ENCODE results near the gene FAM168A. TPM values are rescaled to one million over a fixed set of nuclear protein-coding genes. Genes with fewer than 3 reads are reported as not detected.
A peak's percentile ranks its signal among the peaks of the same experiment; 100 is the strongest.

Gene FAM168A
- total RNA-seq, 1 experiment from 2014 or later, result 21.1 TPM

DNA sequence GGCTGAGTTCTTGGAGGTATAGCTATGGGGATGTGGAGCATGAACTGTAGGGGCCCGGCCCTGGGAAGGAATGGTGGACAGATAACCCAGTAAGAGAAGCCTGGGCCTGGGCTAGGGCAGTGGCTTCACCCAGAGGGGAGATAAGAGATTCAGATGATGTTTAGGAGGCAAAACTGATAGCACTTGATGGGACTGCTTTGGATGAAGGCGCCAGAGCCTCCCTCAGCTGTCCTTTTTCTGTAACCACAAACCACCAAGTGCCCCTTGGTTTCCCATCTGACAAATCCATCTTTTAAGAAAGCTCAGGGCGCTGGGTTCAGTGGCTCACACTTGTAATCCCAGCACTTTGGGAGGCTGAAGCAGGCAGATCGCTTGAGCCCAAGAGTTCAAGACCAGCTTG is 198.3 kb downstream of the FAM168A start:
- Histone ChIP-seq H3K14ac (ENCODE audit: insufficient read depth, low read length) (no peak overlapping the region), H3K9ac (ENCODE audit: extremely low read depth, insufficient read length, low read length) (no peak overlapping the region), H3K79me2 (ENCODE audit: insufficient read depth, low read length) (no peaks in the 10 kb centered on the region), H3K18ac (ENCODE audit: insufficient read length, low read depth, low read length) (no peak overlapping the region), H3K4ac (ENCODE audit: low read depth, low read length) (no peak overlapping the region), H3K27me3 (ENCODE audit: insufficient read depth, low read length) (no peaks in the 10 kb centered on the region), H3K27ac (ENCODE audit: insufficient read length, low read depth, low read length) (no peak overlapping the region), H3K4me1 (ENCODE audit: insufficient read depth, low read length) (no peaks in the 10 kb centered on the region), H2BK15ac (ENCODE audit: low read depth, low read length) (no peak overlapping the region), H3K79me1 (ENCODE audit: insufficient read depth, low read depth, low read length, poor library complexity, severe bottlenecking) (no peaks in the 10 kb centered on the region), H2AK5ac (ENCODE audit: insufficient read length, low read length) (no peak overlapping the region), H4K8ac (replicated peaks; ENCODE audit: insufficient read length, low read depth, low read length) (no peak overlapping the region), H3K9me3 (ENCODE audit: control insufficient read depth, low read depth, low read length) (no peaks in the 10 kb centered on the region), H3K4me2 (ENCODE audit: insufficient read depth, insufficient read length, low read length) (no peak overlapping the region), H2BK120ac (ENCODE audit: low read depth, low read length, poor library complexity, severe bottlenecking) (no peak overlapping the region), H2BK12ac (ENCODE audit: insufficient read length, low read depth, low read length) (no peak overlapping the region), H2BK20ac (ENCODE audit: low read depth, low read length, poor library complexity, severe bottlenecking) (no peak overlapping the region), H4K20me1 (ENCODE audit: control insufficient read depth, insufficient read depth, insufficient read length) (no peaks in the 10 kb centered on the region), H3K56ac (ENCODE audit: insufficient read length, low read depth, low read length) (no peak overlapping the region), H3K23me2 (ENCODE audit: insufficient read length, low read depth, low read length, poor library complexity, severe bottlenecking) (no peaks in the 10 kb centered on the region), H4K91ac (ENCODE audit: insufficient read length, low read depth, low read length) (no peak overlapping the region), H2AFZ (ENCODE audit: low read length) (no peak overlapping the region), H4K5ac (ENCODE audit: insufficient read length, low read depth, low read length) (no peak overlapping the region), H2BK5ac (ENCODE audit: insufficient read length, low read length) (no peak overlapping the region), H3K23ac (ENCODE audit: insufficient read length, low read depth, low read length) (no peak overlapping the region), H3T11ph (ENCODE audit: low read length) (no peak overlapping the region)
- TF ChIP-seq CTCF (conservative IDR thresholded peaks at IDR 0.05), result no peak
- peaks cover 2% of the 10 kb centered on the region for H3K27me3 Mint-ChIP-seq (ENCODE audit: low read depth)
- H3K4me1 Mint-ChIP-seq, result peaks cover 17 to 26% of the 10 kb centered on the region in 2 experiments
- no CpG with 5 or more reads among the region's 4 CpGs for WGBS (ENCODE audit: extremely low coverage, insufficient read length, low lambda C conversion rate)
- no peak overlapping the region for H3K4me3 Mint-ChIP-seq
- peaks cover 0 to 3% (median 0%) of the 10 kb centered on the region in 3 experiments; a peak in 1 of 7 replicates for H3K36me3 Mint-ChIP-seq (ENCODE audit: insufficient read depth in 1 of 3, low read depth in 3 of 3)
- DNase-seq, result no peak
- H3K27ac Mint-ChIP-seq, result peak overlapping the region in 1 of 3 experiments; percentile 25; a peak in 2 of 7 replicates
- no peaks in the 10 kb centered on the region for H3K9me3 Mint-ChIP-seq
